ENCODE data around the gene SULT1B1. TPM values are rescaled to one million over a fixed set of nuclear protein-coding genes. Genes with fewer than 3 reads are reported as not detected.

SULT1B1 gene
- total RNA-seq, result 1 to 10 TPM; 1.8 to 4.0 TPM

GRCh38 chr4:69760455-69760854 is at the start of gene SULT1B1:
Gene SULT1B1 (minus strand): TSS chr4:69760620. CDS start chr4:69755217, 5,403 bp downstream.
- no peaks in the 10 kb centered on the region for H3K9me3 ChIP-seq
- ATAC-seq (peak; percentile 77), DNase-seq (peak in 3 of 4 donors; percentile 28 to 58 (median 54))
- no peaks in the 10 kb centered on the region for H3K36me3 ChIP-seq (replicated peaks in 1 of 2; ENCODE audit: insufficient read depth in 1 of 2, low read depth in 2 of 2)
- H3K27ac ChIP-seq, result peak within 1 kb of the TSS in 2 of 4 donors; percentile 17 to 41
- 8 to 24% methylated on average over 2 of the region's 2 CpGs for WGBS, 2 donors
- intact Hi-C loops (cut with DNase I), result no loop called here
- H3K4me1 ChIP-seq, result peaks cover 20% of the 10 kb centered on the region
- no peaks in the 10 kb centered on the region for H3K27me3 ChIP-seq
- no peak within 1 kb of the TSS for H3K4me3 ChIP-seq
- TF ChIP-seq POLR2A (IDR thresholded peaks at IDR 0.05) (no peak), CTCF (IDR thresholded peaks at IDR 0.05) (no peak)

GRCh38 chr4:69800599-69800998 is 40.2 kb upstream of the SULT1B1 start:
- Histone ChIP-seq H3K36me3 (replicated peaks in 1 of 2; ENCODE audit: insufficient read depth in 1 of 2, low read depth in 2 of 2) (no peaks in the 10 kb centered on the region), H3K27ac (no peak overlapping the region), H3K4me1 (no peaks in the 10 kb centered on the region), H3K4me3 (no peak overlapping the region), H3K27me3 (no peaks in the 10 kb centered on the region), H3K9me3 (no peaks in the 10 kb centered on the region)
- ATAC-seq (no peak), DNase-seq (no peak)
- no peak for TF ChIP-seq POLR2A (IDR thresholded peaks at IDR 0.05)
- no peak for TF ChIP-seq CTCF (IDR thresholded peaks at IDR 0.05)
- intact Hi-C loops (cut with DNase I), result no loop called here
- WGBS, 2 donors, result 89 to 100% methylated on average over 1 of the region's 1 CpG

- DNase-seq (no peak), ATAC-seq (no peak)
- Histone ChIP-seq H3K4me1 (no peaks in the 10 kb centered on the region), H3K9me3 (no peaks in the 10 kb centered on the region), H3K36me3 (replicated peaks in 1 of 2; ENCODE audit: insufficient read depth in 1 of 2, low read depth in 2 of 2) (no peaks in the 10 kb centered on the region), H3K27me3 (no peaks in the 10 kb centered on the region), H3K4me3 (no peak overlapping the region), H3K27ac (no peak overlapping the region)
- 90 to 91% methylated on average over 3 of the region's 3 CpGs for WGBS, 2 donors
- TF ChIP-seq POLR2A (IDR thresholded peaks at IDR 0.05) (no peak), CTCF (IDR thresholded peaks at IDR 0.05) (no peak)
- intact Hi-C loops (cut with DNase I), result no loop called here
Observed at GRCh38 chr4:69799337-69799736, 38.9 kb upstream of the SULT1B1 start.

- no peak for TF ChIP-seq POLR2A (IDR thresholded peaks at IDR 0.05)
- TF ChIP-seq CTCF (IDR thresholded peaks at IDR 0.05), result no peak
- Histone ChIP-seq H3K9me3 (no peaks in the 10 kb centered on the region), H3K4me1 (no peaks in the 10 kb centered on the region), H3K4me3 (no peak overlapping the region), H3K27me3 (no peaks in the 10 kb centered on the region), H3K36me3 (replicated peaks in 1 of 2; ENCODE audit: insufficient read depth in 1 of 2, low read depth in 2 of 2) (no peaks in the 10 kb centered on the region), H3K27ac (no peak overlapping the region)
- ATAC-seq (no peak), DNase-seq (no peak)
- intact Hi-C loops (cut with DNase I), result no loop called here
Observed at GRCh38 chr4:69793732-69794131, 33.3 kb upstream of the SULT1B1 start.

- Histone ChIP-seq H3K27ac (no peak overlapping the region), H3K9me3 (no peaks in the 10 kb centered on the region), H3K36me3 (replicated peaks in 1 of 2; ENCODE audit: insufficient read depth in 1 of 2, low read depth in 2 of 2) (no peaks in the 10 kb centered on the region), H3K4me1 (no peaks in the 10 kb centered on the region), H3K27me3 (no peaks in the 10 kb centered on the region), H3K4me3 (no peak overlapping the region)
- DNase-seq, result no peak
- TF ChIP-seq POLR2A (IDR thresholded peaks at IDR 0.05) (no peak), CTCF (IDR thresholded peaks at IDR 0.05) (no peak)
- intact Hi-C loops (cut with DNase I), result no loop called here
- no peak for ATAC-seq
Observed at GRCh38 chr4:69787879-69788278, 27.5 kb upstream of the SULT1B1 start.

Measured in body of pancreas (tissue), 4 donors.